ENCODE measurements around the gene NOS1AP.

GRCh38 chr1:162028726-162029125 is 40.8 kb upstream of the NOS1AP start:
- TF ChIP-seq CTCF (conservative IDR thresholded peaks at IDR 0.05) (no peak), ZFX (IDR thresholded peaks at IDR 0.05) (no peak)

All from C4-2B (cell line).